SK-N-SH (cell line): ENCODE measurements around the gene ADAP1. TPM values are rescaled to one million over a fixed set of nuclear protein-coding genes. Genes with fewer than 3 reads are reported as not detected.

ENCODE experiments used
- CTCF ChIA-PET: fragments of 300-600, 350-600 bp; formaldehyde crosslinking; extraction: SDS; loops from one replicate; lab custom pipeline; 2021; lab: Yijun Ruan, JAX
- POLR2A ChIA-PET: fragments of 350-600 bp; sonication (Branson Sonifier 250); formaldehyde crosslinking; extraction: SDS; loops from one replicate; lab custom pipeline; 2020; ENCODE audit warnings: antibody characterized with exemption, inconsistent platforms; lab: Yijun Ruan, JAX
- DNase-seq: peaks from one replicate; pipeline ENCODE4 v3.0.0; 2012
- H2AFZ ChIP-seq: fragments of 200-600 bp; sonication (generic); 2 replicates; pipeline ENCODE4 v1.8.1; 2016; ENCODE audit warnings: antibody characterized with exemption, mild to moderate bottlenecking, low read depth
- H3F3A ChIP-seq: fragments of 200-600 bp; sonication (generic); replicated peaks from 2 replicates; pipeline ENCODE3; 2016; ENCODE audit warnings: antibody characterized with exemption, mild to moderate bottlenecking; ENCODE audit not compliant: insufficient read depth
- H3K27ac ChIP-seq, 2 experiments: fragments of 200-500 bp in 1 of 2; fragments of 200-600 bp in 1 of 2; sonication (Bioruptor generic) in 1 of 2; sonication (generic), shearing (Covaris generic) in 1 of 2; 2 replicates each; pipeline versions ENCODE4 v1.5.1 to v1.6.1; 2014 to 2016; ENCODE audit warnings: low read depth in 2 of 2, inconsistent platforms in 1 of 2, low read length in 1 of 2, mild to moderate bottlenecking in 1 of 2, mixed read lengths in 1 of 2
- H3K27me3 ChIP-seq: fragments of 200-600 bp; sonication (generic), shearing (Covaris generic); 2 replicates; pipeline ENCODE4 v1.6.1; 2016; ENCODE audit warnings: mixed run types; ENCODE audit not compliant: insufficient read depth
- H3K36me3 ChIP-seq, 2 experiments: fragments of 200-500 bp in 1 of 2; fragments of 200-600 bp in 1 of 2; sonication (Bioruptor generic) in 1 of 2; sonication (generic) in 1 of 2; replicated peaks in 1 of 2; 2 replicates each; pipeline versions ENCODE3 to v1.5.1; 2014 to 2016; ENCODE audit warnings: low read length in 1 of 2, mild to moderate bottlenecking in 1 of 2; ENCODE audit not compliant: insufficient read depth in 2 of 2, control insufficient read depth in 1 of 2
- H3K4me1 ChIP-seq, 2 experiments: fragments of 200-500 bp in 1 of 2; fragments of 200-600 bp in 1 of 2; sonication (Bioruptor generic) in 1 of 2; sonication (generic), shearing (Covaris generic) in 1 of 2; 2 replicates each; pipeline versions ENCODE4 v1.5.1 to v1.6.1; 2014 to 2016; ENCODE audit warnings: low read depth in 1 of 2, low read length in 1 of 2, mixed run types in 1 of 2; ENCODE audit not compliant: insufficient read depth in 2 of 2, control insufficient read depth in 1 of 2
- H3K4me2 ChIP-seq: fragments of 200-600 bp; sonication (generic), shearing (Covaris generic); 2 replicates; pipeline ENCODE4 v1.6.1; 2017; ENCODE audit warnings: mixed run types
- H3K4me3 ChIP-seq, 2 experiments: fragments of 200-500 bp in 1 of 2; fragments of 200-600 bp in 1 of 2; sonication (Bioruptor generic) in 1 of 2; sonication (generic), shearing (Covaris generic) in 1 of 2; 2 replicates each; pipeline versions ENCODE4 v1.5.1 to v1.8.1; 2014 to 2016; ENCODE audit warnings: low read depth in 2 of 2, inconsistent platforms in 1 of 2, low read length in 1 of 2, mild to moderate bottlenecking in 1 of 2, mixed read lengths in 1 of 2, moderate library complexity in 1 of 2
- H3K79me2 ChIP-seq: fragments of 200-600 bp; sonication (generic); 2 replicates; pipeline ENCODE4 v1.8.1; 2017; ENCODE audit warnings: mild to moderate bottlenecking; ENCODE audit not compliant: insufficient read depth
- H3K9ac ChIP-seq: fragments of 200-600 bp; sonication (generic); 2 replicates; pipeline ENCODE4 v1.6.1; 2017; ENCODE audit warnings: mixed run types
- H3K9me2 ChIP-seq: fragments of 200-600 bp; sonication (generic); 2 replicates; pipeline ENCODE4 v1.6.1; 2017; ENCODE audit warnings: mixed run types
- H3K9me3 ChIP-seq: fragments of 200-600 bp; sonication (generic); 2 replicates; pipeline ENCODE4 v1.6.1; 2017; ENCODE audit warnings: mixed run types, mild to moderate bottlenecking, moderate library complexity
- H4K20me1 ChIP-seq: fragments of 200-600 bp; sonication (generic); 2 replicates; pipeline ENCODE4 v1.6.1; 2017; ENCODE audit warnings: mild to moderate bottlenecking, mixed run types; ENCODE audit not compliant: insufficient read depth
- POLR2AphosphoS5 ChIP-seq: IDR thresholded peaks from 2 replicates; pipeline ENCODE4 v1.6.1; 2012; ENCODE audit warnings: low read depth, low read length
- RFX5 ChIP-seq: IDR thresholded peaks from 2 replicates; pipeline ENCODE4 v1.6.1; 2012; ENCODE audit warnings: mild to moderate bottlenecking, improper control_type of control experiment, low read length
- RXRA ChIP-seq: IDR thresholded peaks from 2 replicates; pipeline ENCODE4 v1.4.0; 2012; ENCODE audit warnings: low read depth, mild to moderate bottlenecking, borderline replicate concordance
- SIN3A ChIP-seq: IDR thresholded peaks from 2 replicates; pipeline ENCODE4 v1.6.1; 2012; ENCODE audit warnings: low read depth, mild to moderate bottlenecking, low read length, moderate library complexity, borderline replicate concordance
- TAF1 ChIP-seq: IDR thresholded peaks from 2 replicates; pipeline ENCODE4 v1.6.1; 2012; ENCODE audit warnings: low read depth, mild to moderate bottlenecking, low read length, moderate library complexity, borderline replicate concordance
- TEAD4 ChIP-seq: IDR thresholded peaks from 2 replicates; pipeline ENCODE4 v1.4.0; 2012; ENCODE audit warnings: mild to moderate bottlenecking, borderline replicate concordance; ENCODE audit not compliant: insufficient read depth
- WGBS: methylation state at CpG from one replicate; pipeline ENCODE4 v1.1.6; 2017; ENCODE audit warnings: low lambda C conversion rate; 5-methylcytosine and 5-hydroxymethylcytosine counted together
- polyA plus RNA-seq, 3 experiments: library from polyadenylated mRNA; depleted of rRNA; stranded (reverse); fragments of >200 nt; gene quantifications; 2 replicates each; pipeline ENCODE4 v1.2.3, GENCODE V29; 2012
- TF ChIP-seq, protein P1 (sequence below): IDR thresholded peaks from 2 replicates; pipeline ENCODE4 v1.6.1; 2012; ENCODE audit warnings: mild to moderate bottlenecking, low read depth, low read length, moderate library complexity
- TF ChIP-seq, protein P2 (sequence below): fragments of 200-600 bp; sonication (generic); IDR thresholded peaks from 2 replicates; pipeline ENCODE4 v1.6.1; 2017; ENCODE audit warnings: antibody characterized with exemption, mild to moderate bottlenecking, moderate library complexity
- TF ChIP-seq, protein P3 (sequence below): fragments of 150-350 bp; IDR thresholded peaks from 2 replicates; pipeline ENCODE4 v1.6.1; 2017; ENCODE audit warnings: antibody characterized with exemption, low read length, low read depth, borderline replicate concordance

ADAP1 gene
- polyA plus RNA-seq, 1 of the 3 experiments (the other 2 are of a cell fraction): 3.2 TPM

DNA sequence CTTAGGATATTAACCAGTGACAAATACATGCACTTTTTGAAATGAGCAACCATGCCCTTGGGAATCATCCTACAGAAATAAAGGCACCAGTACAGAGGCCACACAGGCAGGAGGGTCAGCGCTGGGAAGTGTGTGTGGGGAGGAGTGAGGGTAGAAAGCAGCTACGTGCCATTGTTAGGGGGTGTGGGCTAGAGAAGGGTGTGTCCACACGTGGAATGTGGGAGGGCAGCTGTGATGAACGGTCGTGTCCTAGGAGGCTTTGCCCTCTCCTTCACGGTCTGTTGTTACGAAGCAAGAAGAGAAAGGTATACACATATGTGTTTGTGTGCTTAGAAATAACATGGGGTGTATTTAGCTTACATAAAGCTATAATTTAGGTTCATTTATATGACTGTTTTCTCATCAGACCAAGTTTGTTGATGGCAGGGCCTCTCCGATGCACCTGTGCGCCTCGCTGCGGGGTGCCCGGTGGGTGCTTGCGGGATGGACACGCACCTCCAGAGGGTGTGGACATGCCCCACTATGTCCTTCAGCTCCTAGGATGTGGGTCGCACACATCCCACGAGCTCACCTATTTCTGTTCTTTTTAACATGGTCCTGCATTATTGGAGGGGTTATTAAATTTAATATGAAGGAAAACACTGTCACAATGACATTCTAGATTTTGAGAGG lies 95.0 kb downstream of the ADAP1 start:
- H3K4me3 ChIP-seq: no peak overlapping the region
- POLR2A ChIA-PET: no interaction called here
- H3F3A ChIP-seq: no peaks in the 10 kb centered on the region
- 90% methylated on average over 15 of the region's 16 CpGs for WGBS
- no peaks in the 10 kb centered on the region for H3K9me2 ChIP-seq
- H3K27me3 ChIP-seq: no peaks in the 10 kb centered on the region
- TF ChIP-seq TAF1 (no peak), POLR2AphosphoS5 (no peak), RFX5 (no peak), RXRA (no peak), SIN3A (no peak), TEAD4 (no peak)
- TF ChIP-seq, protein P1, sequence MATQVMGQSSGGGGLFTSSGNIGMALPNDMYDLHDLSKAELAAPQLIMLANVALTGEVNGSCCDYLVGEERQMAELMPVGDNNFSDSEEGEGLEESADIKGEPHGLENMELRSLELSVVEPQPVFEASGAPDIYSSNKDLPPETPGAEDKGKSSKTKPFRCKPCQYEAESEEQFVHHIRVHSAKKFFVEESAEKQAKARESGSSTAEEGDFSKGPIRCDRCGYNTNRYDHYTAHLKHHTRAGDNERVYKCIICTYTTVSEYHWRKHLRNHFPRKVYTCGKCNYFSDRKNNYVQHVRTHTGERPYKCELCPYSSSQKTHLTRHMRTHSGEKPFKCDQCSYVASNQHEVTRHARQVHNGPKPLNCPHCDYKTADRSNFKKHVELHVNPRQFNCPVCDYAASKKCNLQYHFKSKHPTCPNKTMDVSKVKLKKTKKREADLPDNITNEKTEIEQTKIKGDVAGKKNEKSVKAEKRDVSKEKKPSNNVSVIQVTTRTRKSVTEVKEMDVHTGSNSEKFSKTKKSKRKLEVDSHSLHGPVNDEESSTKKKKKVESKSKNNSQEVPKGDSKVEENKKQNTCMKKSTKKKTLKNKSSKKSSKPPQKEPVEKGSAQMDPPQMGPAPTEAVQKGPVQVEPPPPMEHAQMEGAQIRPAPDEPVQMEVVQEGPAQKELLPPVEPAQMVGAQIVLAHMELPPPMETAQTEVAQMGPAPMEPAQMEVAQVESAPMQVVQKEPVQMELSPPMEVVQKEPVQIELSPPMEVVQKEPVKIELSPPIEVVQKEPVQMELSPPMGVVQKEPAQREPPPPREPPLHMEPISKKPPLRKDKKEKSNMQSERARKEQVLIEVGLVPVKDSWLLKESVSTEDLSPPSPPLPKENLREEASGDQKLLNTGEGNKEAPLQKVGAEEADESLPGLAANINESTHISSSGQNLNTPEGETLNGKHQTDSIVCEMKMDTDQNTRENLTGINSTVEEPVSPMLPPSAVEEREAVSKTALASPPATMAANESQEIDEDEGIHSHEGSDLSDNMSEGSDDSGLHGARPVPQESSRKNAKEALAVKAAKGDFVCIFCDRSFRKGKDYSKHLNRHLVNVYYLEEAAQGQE: no peak
- TF ChIP-seq, protein P2, sequence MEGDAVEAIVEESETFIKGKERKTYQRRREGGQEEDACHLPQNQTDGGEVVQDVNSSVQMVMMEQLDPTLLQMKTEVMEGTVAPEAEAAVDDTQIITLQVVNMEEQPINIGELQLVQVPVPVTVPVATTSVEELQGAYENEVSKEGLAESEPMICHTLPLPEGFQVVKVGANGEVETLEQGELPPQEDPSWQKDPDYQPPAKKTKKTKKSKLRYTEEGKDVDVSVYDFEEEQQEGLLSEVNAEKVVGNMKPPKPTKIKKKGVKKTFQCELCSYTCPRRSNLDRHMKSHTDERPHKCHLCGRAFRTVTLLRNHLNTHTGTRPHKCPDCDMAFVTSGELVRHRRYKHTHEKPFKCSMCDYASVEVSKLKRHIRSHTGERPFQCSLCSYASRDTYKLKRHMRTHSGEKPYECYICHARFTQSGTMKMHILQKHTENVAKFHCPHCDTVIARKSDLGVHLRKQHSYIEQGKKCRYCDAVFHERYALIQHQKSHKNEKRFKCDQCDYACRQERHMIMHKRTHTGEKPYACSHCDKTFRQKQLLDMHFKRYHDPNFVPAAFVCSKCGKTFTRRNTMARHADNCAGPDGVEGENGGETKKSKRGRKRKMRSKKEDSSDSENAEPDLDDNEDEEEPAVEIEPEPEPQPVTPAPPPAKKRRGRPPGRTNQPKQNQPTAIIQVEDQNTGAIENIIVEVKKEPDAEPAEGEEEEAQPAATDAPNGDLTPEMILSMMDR: no peak
- peaks cover 5% of the 10 kb centered on the region; the same call in 1 of the 2 replicates for H3K79me2 ChIP-seq
- peaks cover 65 to 83% of the 10 kb centered on the region in 2 experiments for H3K36me3 ChIP-seq
- peaks cover 0 to 19% of the 10 kb centered on the region in 2 experiments; a peak in 1 of 4 replicates for H3K4me1 ChIP-seq
- H3K9ac ChIP-seq: no peak overlapping the region
- peak overlapping the region in 1 of 2 experiments; percentile 3; a peak in 1 of 4 replicates for H3K27ac ChIP-seq
- H3K4me2 ChIP-seq: no peak overlapping the region
- DNase-seq: no peak
- no peaks in the 10 kb centered on the region for H3K9me3 ChIP-seq
- no peak overlapping the region for H2AFZ ChIP-seq
- H4K20me1 ChIP-seq: no peaks in the 10 kb centered on the region
- CTCF ChIA-PET: interaction anchor here (0.6 to 14.6 kb wide), 3 partner anchors 12 to 279 kb away, joined by 3 to 123 read pairs (median 10); no protein-coding TSS in a partner anchor

DNA sequence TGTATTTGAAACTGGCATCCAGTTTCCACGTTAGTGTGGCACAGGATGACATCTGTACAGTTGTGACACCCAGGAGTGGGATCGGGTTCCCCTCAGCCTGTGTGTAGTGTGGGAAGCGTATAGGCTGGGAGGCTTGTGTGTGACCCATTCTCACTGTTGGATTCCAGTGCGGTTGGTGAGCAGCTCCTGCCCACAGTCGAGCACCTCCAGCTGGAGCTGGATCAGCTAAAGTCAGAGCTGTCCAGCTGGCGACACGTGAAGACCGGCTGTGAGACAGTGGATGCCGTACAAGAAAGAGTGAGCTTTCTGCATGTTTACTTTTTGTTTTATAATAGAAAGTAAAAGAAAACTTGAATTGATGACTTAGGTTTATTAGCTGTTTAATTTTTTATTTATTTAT lies 96.8 kb downstream of the ADAP1 start:
- TF ChIP-seq, protein P3, sequence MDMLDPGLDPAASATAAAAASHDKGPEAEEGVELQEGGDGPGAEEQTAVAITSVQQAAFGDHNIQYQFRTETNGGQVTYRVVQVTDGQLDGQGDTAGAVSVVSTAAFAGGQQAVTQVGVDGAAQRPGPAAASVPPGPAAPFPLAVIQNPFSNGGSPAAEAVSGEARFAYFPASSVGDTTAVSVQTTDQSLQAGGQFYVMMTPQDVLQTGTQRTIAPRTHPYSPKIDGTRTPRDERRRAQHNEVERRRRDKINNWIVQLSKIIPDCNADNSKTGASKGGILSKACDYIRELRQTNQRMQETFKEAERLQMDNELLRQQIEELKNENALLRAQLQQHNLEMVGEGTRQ: no peak
- Histone ChIP-seq H3K9me3 (no peaks in the 10 kb centered on the region), H3K9me2 (no peaks in the 10 kb centered on the region), H3K79me2 (peaks cover 11% of the 10 kb centered on the region; the same call in 1 of the 2 replicates), H3K36me3 (peaks cover 70 to 93% of the 10 kb centered on the region in 2 experiments), H3K27ac (no peak overlapping the region), H3F3A (no peaks in the 10 kb centered on the region), H3K27me3 (no peaks in the 10 kb centered on the region), H2AFZ (no peak overlapping the region), H4K20me1 (no peaks in the 10 kb centered on the region), H3K9ac (no peak overlapping the region), H3K4me2 (no peak overlapping the region), H3K4me3 (no peak overlapping the region), H3K4me1 (peaks cover 0 to 18% of the 10 kb centered on the region in 2 experiments; a peak in 1 of 4 replicates)
- POLR2A ChIA-PET: interaction anchor here (0.7 kb wide), 2 partner anchors 10 to 31 kb away, joined by 3 to 6 read pairs; no protein-coding TSS in a partner anchor
- no peak for DNase-seq
- CTCF ChIA-PET: interaction anchor here (0.8 to 14.6 kb wide), 3 partner anchors 12 to 21 kb away, joined by 3 to 123 read pairs (median 4); no protein-coding TSS in a partner anchor
- 95% methylated on average over 9 of the region's 9 CpGs for WGBS
